OCI-LY3 (cell line): ENCODE data around the gene RELL1.

Experiments used
- CTCF ChIP-seq: fragments of 200-600, 300-600 bp; sonication (generic); IDR thresholded peaks from 2 replicates; pipeline ENCODE4 v1.5.1; 2014; ENCODE audit warnings: antibody characterized with exemption, low read length, low read depth
- EZH2phosphoT487 ChIP-seq: fragments of 200-600 bp; shearing (Covaris generic); IDR thresholded peaks from 2 replicates; pipeline ENCODE4 v1.6.1; 2018; ENCODE audit warnings: antibody characterized with exemption, mixed run types, low read depth

- TF ChIP-seq CTCF (no peak), EZH2phosphoT487 (no peak)
Measured at GRCh38 chr4:37684154-37684553, 2.0 kb downstream of the RELL1 start.
